Renal pelvis (tissue), 3 donors: ENCODE data around the gene CAMK1D. TPM values are rescaled to one million over a fixed set of nuclear protein-coding genes. Genes with fewer than 3 reads are reported as not detected.

Experiments
- polyA plus RNA-seq, 3 donors: library from polyadenylated mRNA; unstranded; fragments of 120-200 nt; gene quantifications; one replicate each; pipeline ENCODE4 v1.2.1, GENCODE V29; 2013; ENCODE audit not compliant: insufficient read length in 3 of 3

CAMK1D gene
- polyA plus RNA-seq, 3 donors, result 9.2 to 11.8 (median 10.6) TPM

Other genes with a start within 250 kb of the CAMK1D start
- 10 to 100 TPM; 11.9 to 25.7 (median 22.2) TPM for gene SEC61A2, start 219.9 kb upstream of the CAMK1D start, polyA plus RNA-seq
- 10 to 100 TPM; 82.3 to 91.1 (median 84.3) TPM for gene NUDT5, start 153.7 kb upstream of the CAMK1D start, polyA plus RNA-seq
- 100 to 1,000 TPM; 102 to 124 (median 119) TPM for gene CDC123, start 153.4 kb upstream of the CAMK1D start, polyA plus RNA-seq